HG02870 (cell line): ENCODE measurements around the gene TM9SF4.

Experiments
- ATAC-seq: cut with Tn5 transposase; IDR thresholded peaks from one replicate; pipeline ENCODE4 v1.9.1; 2021; ENCODE audit warnings: mild to moderate bottlenecking, moderate library complexity; ENCODE audit not compliant: unreplicated experiment

The TM9SF4 gene

DNA sequence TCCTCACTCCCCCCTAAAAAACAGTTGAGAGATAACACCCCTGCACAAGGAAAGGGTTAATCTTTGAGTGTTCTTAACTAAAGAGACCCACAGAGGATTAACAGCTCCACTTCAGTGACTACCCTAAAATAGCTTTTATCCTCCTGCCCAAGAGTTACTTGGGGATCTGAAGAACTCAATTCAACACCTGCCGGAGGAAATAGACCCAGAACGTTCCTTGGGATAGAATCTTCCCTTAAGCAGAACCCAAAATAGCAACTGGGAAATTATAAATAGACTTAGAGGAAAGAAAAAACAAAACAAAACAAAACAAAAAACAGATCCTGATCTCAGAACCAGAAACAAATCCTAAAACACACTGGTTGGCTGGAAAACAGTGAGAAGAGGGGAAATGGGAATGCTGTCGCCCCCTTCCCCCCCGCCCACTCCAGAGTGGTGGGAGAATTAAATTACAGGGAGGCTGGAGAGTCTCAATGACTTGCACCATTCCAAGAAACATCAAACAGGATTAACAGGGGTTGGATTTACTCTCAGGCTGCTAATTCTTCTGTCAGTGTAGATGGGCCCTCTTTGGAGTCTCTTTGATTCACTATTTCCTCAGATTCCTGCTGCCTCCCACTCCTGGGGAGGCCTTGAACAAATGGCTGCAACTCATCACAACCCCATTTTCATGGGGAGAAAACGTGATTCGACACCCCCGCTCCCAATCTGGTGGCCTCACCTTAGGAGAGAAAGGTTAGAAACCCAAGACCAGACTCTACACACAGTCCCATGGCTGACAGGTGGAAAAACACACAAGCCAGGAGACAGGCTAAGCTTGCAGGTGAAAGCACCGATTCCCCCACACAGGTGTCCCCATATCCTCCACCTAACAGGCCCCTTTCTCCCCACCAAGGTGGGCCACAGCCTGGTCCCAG is 96.6 kb downstream of the TM9SF4 start:
- no peak for ATAC-seq

GRCh38 chr20:32206760-32207625 is 97.5 kb downstream of the TM9SF4 start:
- no peak for ATAC-seq

DNA sequence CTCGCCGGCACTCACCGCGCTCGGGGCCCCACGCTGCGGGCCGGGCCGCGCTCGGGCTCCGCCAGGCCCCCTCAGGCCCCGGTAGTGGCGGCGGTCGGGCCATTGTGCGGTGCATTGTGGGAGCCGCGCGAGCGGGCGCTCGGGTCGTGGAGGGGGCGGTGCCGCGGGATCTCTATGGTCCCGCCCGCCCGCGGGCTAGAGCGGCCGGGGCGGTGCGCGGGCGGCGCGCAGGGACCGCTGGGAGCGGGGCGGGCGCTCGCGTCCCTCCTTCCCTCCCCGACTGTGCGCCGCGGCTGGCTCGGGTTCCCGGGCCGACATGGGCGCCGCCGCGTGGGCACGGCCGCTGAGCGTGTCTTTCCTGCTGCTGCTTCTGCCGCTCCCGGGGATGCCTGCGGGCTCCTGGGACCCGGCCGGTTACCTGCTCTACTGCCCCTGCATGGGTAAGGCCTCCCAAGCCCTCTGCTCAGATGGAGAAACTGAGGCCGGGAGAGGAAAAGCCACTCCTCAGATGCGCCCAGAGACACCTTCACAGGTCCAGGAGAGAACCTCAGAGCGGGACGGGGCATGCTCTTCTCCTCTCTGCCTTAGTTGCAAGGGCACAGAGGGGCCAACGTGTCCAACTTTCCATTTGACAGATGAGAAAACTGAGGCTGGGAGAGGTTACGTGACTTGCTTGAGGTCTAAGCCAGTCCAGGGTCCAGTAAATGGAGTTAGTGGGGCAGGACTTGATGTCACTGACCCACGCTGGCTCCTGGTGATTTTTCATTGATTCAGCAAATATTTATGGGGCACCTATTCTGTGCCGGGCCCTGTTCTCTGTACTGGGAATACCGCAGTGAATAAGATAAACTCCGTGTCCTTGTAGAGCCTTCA is 98.3 kb downstream of the TM9SF4 start, which contains the start of the genes PLAGL2 and POFUT1:
PLAGL2 (minus strand) TSS at position 118 of the 873 bp plus-strand sequence. CDS start 5,565 bp downstream, outside the sequence.
POFUT1 (plus strand) TSS at position 255 of the 873 bp plus-strand sequence; CDS start at position 317, 62 bp downstream.
- ATAC-seq, result peak; percentile 83

GRCh38 chr20:32208499-32209154 is 99.1 kb downstream of the TM9SF4 start:
- no peak for ATAC-seq

DNA sequence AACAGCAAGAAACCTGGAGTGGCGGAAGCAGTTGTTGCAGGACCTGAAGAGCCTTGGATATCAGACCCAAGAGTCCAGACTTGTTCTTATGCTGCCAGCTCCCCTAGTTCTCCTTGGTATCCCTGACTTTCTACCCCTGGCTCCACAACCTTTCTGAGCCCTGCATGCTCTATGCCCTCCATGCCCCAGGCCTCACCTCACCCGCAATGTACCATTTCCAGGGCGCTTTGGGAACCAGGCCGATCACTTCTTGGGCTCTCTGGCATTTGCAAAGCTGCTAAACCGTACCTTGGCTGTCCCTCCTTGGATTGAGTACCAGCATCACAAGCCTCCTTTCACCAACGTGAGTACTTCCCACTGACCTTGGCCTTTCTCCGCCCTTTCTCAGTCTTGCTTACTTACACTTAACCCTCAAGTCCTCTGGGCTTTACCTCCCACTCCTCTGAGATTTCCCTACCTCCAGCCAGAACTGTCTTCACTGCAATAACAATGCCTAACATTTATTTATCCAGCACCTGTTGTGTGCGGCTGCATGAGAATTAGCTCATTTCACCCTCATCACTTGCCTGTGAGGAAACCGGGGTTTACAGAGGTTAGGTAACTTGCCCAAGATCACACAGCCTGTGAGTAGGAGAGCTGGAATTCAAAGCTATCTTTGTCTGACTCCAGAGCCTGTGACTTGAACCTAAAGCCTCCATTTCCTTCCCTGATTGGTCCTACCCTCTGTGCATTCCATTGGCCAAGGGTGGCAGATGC is 100.5 kb downstream of the TM9SF4 start:
- no peak for ATAC-seq

- no peak for ATAC-seq
These were observed 104.4 kb downstream of the TM9SF4 start for GRCh38 chr20:32213870-32214269.

- no peak for ATAC-seq
These were observed 105.6 kb downstream of the TM9SF4 start for GRCh38 chr20:32215147-32215546.

DNA sequence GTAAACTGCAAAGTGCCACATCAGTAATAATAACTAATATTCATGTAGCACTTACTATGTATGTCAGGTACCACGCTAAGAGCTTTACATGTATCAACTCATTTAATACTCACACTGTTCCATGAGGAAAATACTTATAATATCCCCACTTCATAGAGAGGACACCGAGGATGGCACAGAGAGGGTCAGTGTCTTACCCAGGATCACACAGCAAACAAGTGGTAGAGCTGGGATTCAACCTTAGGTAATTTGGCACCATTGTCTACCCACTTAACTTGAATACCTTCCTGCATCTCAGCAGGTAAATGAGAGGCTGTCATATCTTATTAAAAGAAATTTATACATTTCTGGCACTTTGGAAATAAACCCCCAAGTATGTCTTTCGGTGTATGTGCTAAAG is 106.2 kb downstream of the TM9SF4 start:
- ATAC-seq, result no peak

- ATAC-seq, result no peak
These were observed 106.9 kb downstream of the TM9SF4 start for GRCh38 chr20:32216179-32217142.
